SK-N-SH (cell line): ENCODE results near the gene DNPH1. TPM values are rescaled to one million over a fixed set of nuclear protein-coding genes. Genes with fewer than 3 reads are reported as not detected.

Experiments used
- CTCF ChIA-PET: fragments of 300-600, 350-600 bp; formaldehyde crosslinking; extraction: SDS; loops from one replicate; lab custom pipeline; 2021; lab: Yijun Ruan, JAX
- POLR2A ChIA-PET: fragments of 350-600 bp; sonication (Branson Sonifier 250); formaldehyde crosslinking; extraction: SDS; loops from one replicate; lab custom pipeline; 2020; ENCODE audit warnings: antibody characterized with exemption, inconsistent platforms; lab: Yijun Ruan, JAX
- DNase-seq: peaks from one replicate; pipeline ENCODE4 v3.0.0; 2012
- H2AFZ ChIP-seq: fragments of 200-600 bp; sonication (generic); 2 replicates; pipeline ENCODE4 v1.8.1; 2016; ENCODE audit warnings: antibody characterized with exemption, mild to moderate bottlenecking, low read depth
- H3F3A ChIP-seq: fragments of 200-600 bp; sonication (generic); replicated peaks from 2 replicates; pipeline ENCODE3; 2016; ENCODE audit warnings: antibody characterized with exemption, mild to moderate bottlenecking; ENCODE audit not compliant: insufficient read depth
- H3K27ac ChIP-seq, 2 experiments: fragments of 200-500 bp in 1 of 2; fragments of 200-600 bp in 1 of 2; sonication (Bioruptor generic) in 1 of 2; sonication (generic), shearing (Covaris generic) in 1 of 2; 2 replicates each; pipeline versions ENCODE4 v1.5.1 to v1.6.1; 2014 to 2016; ENCODE audit warnings: low read depth in 2 of 2, inconsistent platforms in 1 of 2, low read length in 1 of 2, mild to moderate bottlenecking in 1 of 2, mixed read lengths in 1 of 2
- H3K27me3 ChIP-seq: fragments of 200-600 bp; sonication (generic), shearing (Covaris generic); 2 replicates; pipeline ENCODE4 v1.6.1; 2016; ENCODE audit warnings: mixed run types; ENCODE audit not compliant: insufficient read depth
- H3K36me3 ChIP-seq, 2 experiments: fragments of 200-500 bp in 1 of 2; fragments of 200-600 bp in 1 of 2; sonication (Bioruptor generic) in 1 of 2; sonication (generic) in 1 of 2; replicated peaks in 1 of 2; 2 replicates each; pipeline versions ENCODE3 to v1.5.1; 2014 to 2016; ENCODE audit warnings: low read length in 1 of 2, mild to moderate bottlenecking in 1 of 2; ENCODE audit not compliant: insufficient read depth in 2 of 2, control insufficient read depth in 1 of 2
- H3K4me1 ChIP-seq, 2 experiments: fragments of 200-500 bp in 1 of 2; fragments of 200-600 bp in 1 of 2; sonication (Bioruptor generic) in 1 of 2; sonication (generic), shearing (Covaris generic) in 1 of 2; 2 replicates each; pipeline versions ENCODE4 v1.5.1 to v1.6.1; 2014 to 2016; ENCODE audit warnings: low read depth in 1 of 2, low read length in 1 of 2, mixed run types in 1 of 2; ENCODE audit not compliant: insufficient read depth in 2 of 2, control insufficient read depth in 1 of 2
- H3K4me2 ChIP-seq: fragments of 200-600 bp; sonication (generic), shearing (Covaris generic); 2 replicates; pipeline ENCODE4 v1.6.1; 2017; ENCODE audit warnings: mixed run types
- H3K4me3 ChIP-seq, 2 experiments: fragments of 200-500 bp in 1 of 2; fragments of 200-600 bp in 1 of 2; sonication (Bioruptor generic) in 1 of 2; sonication (generic), shearing (Covaris generic) in 1 of 2; 2 replicates each; pipeline versions ENCODE4 v1.5.1 to v1.8.1; 2014 to 2016; ENCODE audit warnings: low read depth in 2 of 2, inconsistent platforms in 1 of 2, low read length in 1 of 2, mild to moderate bottlenecking in 1 of 2, mixed read lengths in 1 of 2, moderate library complexity in 1 of 2
- H3K79me2 ChIP-seq: fragments of 200-600 bp; sonication (generic); 2 replicates; pipeline ENCODE4 v1.8.1; 2017; ENCODE audit warnings: mild to moderate bottlenecking; ENCODE audit not compliant: insufficient read depth
- H3K9ac ChIP-seq: fragments of 200-600 bp; sonication (generic); 2 replicates; pipeline ENCODE4 v1.6.1; 2017; ENCODE audit warnings: mixed run types
- H3K9me2 ChIP-seq: fragments of 200-600 bp; sonication (generic); 2 replicates; pipeline ENCODE4 v1.6.1; 2017; ENCODE audit warnings: mixed run types
- H3K9me3 ChIP-seq: fragments of 200-600 bp; sonication (generic); 2 replicates; pipeline ENCODE4 v1.6.1; 2017; ENCODE audit warnings: mixed run types, mild to moderate bottlenecking, moderate library complexity
- H4K20me1 ChIP-seq: fragments of 200-600 bp; sonication (generic); 2 replicates; pipeline ENCODE4 v1.6.1; 2017; ENCODE audit warnings: mild to moderate bottlenecking, mixed run types; ENCODE audit not compliant: insufficient read depth
- CTCF ChIP-seq: fragments of 200-600 bp; sonication (generic); IDR thresholded peaks from 2 replicates; pipeline ENCODE4 v1.6.1; 2017; ENCODE audit warnings: antibody characterized with exemption, mild to moderate bottlenecking, moderate library complexity
- ELF1 ChIP-seq: IDR thresholded peaks from 2 replicates; pipeline ENCODE4 v1.4.0; 2012
- EZH2phosphoT487 ChIP-seq: fragments of 200-600 bp; sonication (generic); IDR thresholded peaks from 2 replicates; pipeline ENCODE4 v1.6.1; 2017; ENCODE audit warnings: low read depth, mixed run types, mild to moderate bottlenecking, antibody characterized with exemption, moderate library complexity, borderline replicate concordance
- FOSL2 ChIP-seq: IDR thresholded peaks from 2 replicates; pipeline ENCODE4 v1.4.0; 2012; ENCODE audit warnings: low read depth, mild to moderate bottlenecking, moderate library complexity, borderline replicate concordance
- FOXJ3 ChIP-seq: sonication (generic); formaldehyde crosslinking; IDR thresholded peaks from 2 replicates; pipeline ENCODE4 v1.5.1; 2020; ENCODE audit warnings: mild to moderate bottlenecking, missing genetic modification reagents
- FOXM1 ChIP-seq: IDR thresholded peaks from 2 replicates; pipeline ENCODE4 v1.4.0; 2012; ENCODE audit warnings: low read depth, mild to moderate bottlenecking
- JUND ChIP-seq: IDR thresholded peaks from 2 replicates; pipeline ENCODE4 v1.4.0; 2012
- MAX ChIP-seq: IDR thresholded peaks from 2 replicates; pipeline ENCODE4 v1.4.0; 2012; ENCODE audit warnings: low read depth
- NFIC ChIP-seq: IDR thresholded peaks from 2 replicates; pipeline ENCODE4 v1.4.0; 2012; ENCODE audit warnings: borderline replicate concordance
- NRF1 ChIP-seq: IDR thresholded peaks from 2 replicates; pipeline ENCODE4 v1.6.1; 2012; ENCODE audit warnings: low read depth, mild to moderate bottlenecking, low read length
- POLR2AphosphoS5 ChIP-seq: IDR thresholded peaks from 2 replicates; pipeline ENCODE4 v1.6.1; 2012; ENCODE audit warnings: low read depth, low read length
- RCOR1 ChIP-seq: fragments of 150-350 bp; IDR thresholded peaks from 2 replicates; pipeline ENCODE4 v1.6.1; 2017; ENCODE audit warnings: antibody characterized with exemption, low read length
- REST ChIP-seq: IDR thresholded peaks from 2 replicates; pipeline ENCODE4 v1.6.1; 2012; ENCODE audit warnings: mild to moderate bottlenecking, low read depth, low read length, moderate library complexity
- RFX5 ChIP-seq: IDR thresholded peaks from 2 replicates; pipeline ENCODE4 v1.6.1; 2012; ENCODE audit warnings: mild to moderate bottlenecking, improper control_type of control experiment, low read length
- RXRA ChIP-seq: IDR thresholded peaks from 2 replicates; pipeline ENCODE4 v1.4.0; 2012; ENCODE audit warnings: low read depth, mild to moderate bottlenecking, borderline replicate concordance
- SIN3A ChIP-seq: IDR thresholded peaks from 2 replicates; pipeline ENCODE4 v1.6.1; 2012; ENCODE audit warnings: low read depth, mild to moderate bottlenecking, low read length, moderate library complexity, borderline replicate concordance
- TAF1 ChIP-seq: IDR thresholded peaks from 2 replicates; pipeline ENCODE4 v1.6.1; 2012; ENCODE audit warnings: low read depth, mild to moderate bottlenecking, low read length, moderate library complexity, borderline replicate concordance
- USF1 ChIP-seq: IDR thresholded peaks from 2 replicates; pipeline ENCODE4 v1.4.0; 2012; ENCODE audit warnings: low read depth, borderline replicate concordance
- ZBTB33 ChIP-seq: IDR thresholded peaks from 2 replicates; pipeline ENCODE4 v1.4.0; 2012; ENCODE audit warnings: low read depth, borderline replicate concordance
- WGBS: methylation state at CpG from one replicate; pipeline ENCODE4 v1.1.6; 2017; ENCODE audit warnings: low lambda C conversion rate; 5-methylcytosine and 5-hydroxymethylcytosine counted together
- polyA plus RNA-seq, 3 experiments: library from polyadenylated mRNA; depleted of rRNA; stranded (reverse); fragments of >200 nt; gene quantifications; 2 replicates each; pipeline ENCODE4 v1.2.3, GENCODE V29; 2012

DNPH1 gene
- polyA plus RNA-seq, 1 of the 3 experiments (the other 2 are of a cell fraction): 287 TPM

GRCh38 chr6:43203718-43204095 lies 25.6 kb downstream of the DNPH1 start:
- Histone ChIP-seq H3K4me1 (no peaks in the 10 kb centered on the region), H4K20me1 (no peaks in the 10 kb centered on the region), H3K79me2 (no peaks in the 10 kb centered on the region), H3K27ac (no peak overlapping the region), H3K4me2 (no peak overlapping the region), H2AFZ (no peak overlapping the region), H3K4me3 (no peak overlapping the region), H3K9me2 (no peaks in the 10 kb centered on the region), H3K27me3 (no peaks in the 10 kb centered on the region), H3K36me3 (peaks cover 20 to 39% of the 10 kb centered on the region in 2 experiments), H3K9ac (no peak overlapping the region), H3F3A (no peaks in the 10 kb centered on the region), H3K9me3 (no peaks in the 10 kb centered on the region)
- TF ChIP-seq RFX5: no peak
- TF ChIP-seq ELF1: no peak
- TF ChIP-seq SIN3A: no peak
- no peak for DNase-seq
- ChIA-PET POLR2A (no interaction called here), CTCF (interaction anchor here (1.6 kb wide), 1 partner anchor 180 kb away, joined by 3 read pairs; no protein-coding TSS in a partner anchor)
- WGBS: 96% methylated on average over 2 of the region's 8 CpGs

- Histone ChIP-seq H3F3A (no peaks in the 10 kb centered on the region), H3K4me2 (no peak overlapping the region), H3K27ac (no peak overlapping the region), H3K4me3 (no peak overlapping the region), H3K79me2 (no peaks in the 10 kb centered on the region), H3K27me3 (no peaks in the 10 kb centered on the region), H3K9ac (no peak overlapping the region), H4K20me1 (no peaks in the 10 kb centered on the region), H3K9me2 (no peaks in the 10 kb centered on the region), H3K4me1 (no peaks in the 10 kb centered on the region), H3K9me3 (no peaks in the 10 kb centered on the region), H3K36me3 (peaks cover 20 to 45% of the 10 kb centered on the region in 2 experiments), H2AFZ (no peak overlapping the region)
- no peak for DNase-seq
- 93% methylated on average over 16 of the region's 17 CpGs for WGBS
- ChIA-PET CTCF (interaction anchor here (1.6 kb wide), 1 partner anchor 181 kb away, joined by 3 read pairs; no protein-coding TSS in a partner anchor), POLR2A (no interaction called here)
- TF ChIP-seq MAX: no peak
- TF ChIP-seq FOXM1: no peak
- no peak for TF ChIP-seq REST
- TF ChIP-seq JUND: no peak
- TF ChIP-seq CTCF: no peak
- no peak for TF ChIP-seq FOSL2
- TF ChIP-seq USF1: no peak
- TF ChIP-seq NRF1: no peak
- TF ChIP-seq RFX5: no peak
- TF ChIP-seq RXRA: no peak
- TF ChIP-seq EZH2phosphoT487: no peak
- no peak for TF ChIP-seq NFIC
- no peak for TF ChIP-seq ZBTB33
- no peak for TF ChIP-seq RCOR1
- TF ChIP-seq POLR2AphosphoS5: no peak; the same call in 1 of the 2 replicates
- TF ChIP-seq FOXJ3 (CRISPR knock-in tag): no peak
- TF ChIP-seq TAF1: no peak
Measured at GRCh38 chr6:43203029-43203717, 26.1 kb downstream of the DNPH1 start.
